ENCODE data around the gene DBNDD2.

The DBNDD2 gene

GRCh38 chr20:45365444-45365970, 42.6 kb upstream of the DBNDD2 start:
- no peak for TF ChIP-seq CTCF (IDR thresholded peaks at IDR 0.05)

- TF ChIP-seq CTCF (IDR thresholded peaks at IDR 0.05), result no peak
These were observed 41.9 kb upstream of the DBNDD2 start for GRCh38 chr20:45366192-45366591.

- TF ChIP-seq CTCF (IDR thresholded peaks at IDR 0.05), result no peak
These were observed 41.5 kb upstream of the DBNDD2 start for GRCh38 chr20:45366631-45367030.

GRCh38 chr20:45367126-45367525, 41.0 kb upstream of the DBNDD2 start:
- TF ChIP-seq CTCF (IDR thresholded peaks at IDR 0.05), result no peak

GRCh38 chr20:45368221-45368980, 39.7 kb upstream of the DBNDD2 start:
- no peak for TF ChIP-seq CTCF (IDR thresholded peaks at IDR 0.05)

- TF ChIP-seq CTCF (IDR thresholded peaks at IDR 0.05), result no peak
These were observed 37.4 kb upstream of the DBNDD2 start for GRCh38 chr20:45370571-45371160.

- no peak for TF ChIP-seq CTCF (IDR thresholded peaks at IDR 0.05)
These were observed 35.8 kb upstream of the DBNDD2 start for GRCh38 chr20:45372241-45372640.

All from LNCAP (cell line).